Stimulated activated memory B cell treated with anti-CD40 and anti-IgM and Interleukin-4, amounts not matched to agents 10 μg/mL and 1 μg/mL and 100 μg/mL, for 72 hours (primary cell): Measurements from ENCODE around the gene KRTAP17-1.
"Not testable (repeated sequence)": the region's sequence is repeated elsewhere in the genome, so short reads cannot be mapped to it uniquely, and the experiment has no call there.

Experiments
- ATAC-seq: fragments of 150-1000 bp; cut with Tn5 transposase; 2 replicates; pipeline ENCODE4 v1.10.0; 2021
- H3K27ac Mint-ChIP-seq: one replicate; pipeline ENCODE4 v1.8.0; 2022; ENCODE audit warnings: mild to moderate bottlenecking, mixed read lengths
- H3K27me3 Mint-ChIP-seq: one replicate; pipeline ENCODE4 v1.8.0; 2022; ENCODE audit warnings: mixed read lengths
- H3K36me3 Mint-ChIP-seq: one replicate; pipeline ENCODE4 v1.8.0; 2022; ENCODE audit warnings: mixed read lengths
- H3K4me1 Mint-ChIP-seq: one replicate; pipeline ENCODE4 v1.8.0; 2022; ENCODE audit warnings: mixed read lengths
- H3K4me3 Mint-ChIP-seq: one replicate; pipeline ENCODE4 v1.8.0; 2022; ENCODE audit warnings: mild to moderate bottlenecking, moderate library complexity, mixed read lengths
- H3K9me3 Mint-ChIP-seq: one replicate; pipeline ENCODE4 v1.8.0; 2022; ENCODE audit warnings: mixed read lengths

KRTAP17-1 gene

DNA sequence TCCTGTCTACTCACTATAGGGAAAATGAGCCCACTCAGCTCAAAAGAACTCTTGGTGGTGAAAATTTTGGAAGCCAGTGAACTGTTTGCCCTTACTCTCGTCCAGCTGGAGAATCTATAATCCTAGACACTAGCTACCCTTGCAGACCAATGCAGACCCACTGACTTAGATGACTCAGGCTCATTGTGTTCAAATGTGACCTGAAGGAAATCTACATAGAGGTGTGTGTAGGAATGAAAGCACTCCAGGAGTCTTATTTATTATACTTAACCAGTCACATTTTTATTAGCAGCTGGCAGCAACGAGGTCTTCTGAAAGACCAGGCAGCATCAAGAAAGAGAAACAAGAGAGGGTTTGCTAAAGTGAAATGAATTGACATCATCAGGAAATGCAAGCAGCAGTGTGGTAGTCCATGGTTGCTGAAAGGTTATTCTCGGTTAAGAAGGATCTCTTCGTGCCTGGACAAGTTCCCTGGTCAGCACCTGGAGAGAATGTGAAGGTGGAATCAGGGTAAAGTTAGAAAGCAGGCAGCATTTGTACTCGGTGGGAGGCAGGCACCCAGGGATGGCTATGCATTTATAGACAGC lies 14.2 kb downstream of the KRTAP17-1 start:
- peaks cover 6% of the 10 kb centered on the region for H3K4me1 Mint-ChIP-seq
- H3K27ac Mint-ChIP-seq, result no peak overlapping the region
- peaks cover 14% of the 10 kb centered on the region for H3K27me3 Mint-ChIP-seq
- no peak for ATAC-seq
- H3K36me3 Mint-ChIP-seq, result no peaks in the 10 kb centered on the region
- H3K9me3 Mint-ChIP-seq, result no peaks in the 10 kb centered on the region
- H3K4me3 Mint-ChIP-seq, result no peak overlapping the region

DNA sequence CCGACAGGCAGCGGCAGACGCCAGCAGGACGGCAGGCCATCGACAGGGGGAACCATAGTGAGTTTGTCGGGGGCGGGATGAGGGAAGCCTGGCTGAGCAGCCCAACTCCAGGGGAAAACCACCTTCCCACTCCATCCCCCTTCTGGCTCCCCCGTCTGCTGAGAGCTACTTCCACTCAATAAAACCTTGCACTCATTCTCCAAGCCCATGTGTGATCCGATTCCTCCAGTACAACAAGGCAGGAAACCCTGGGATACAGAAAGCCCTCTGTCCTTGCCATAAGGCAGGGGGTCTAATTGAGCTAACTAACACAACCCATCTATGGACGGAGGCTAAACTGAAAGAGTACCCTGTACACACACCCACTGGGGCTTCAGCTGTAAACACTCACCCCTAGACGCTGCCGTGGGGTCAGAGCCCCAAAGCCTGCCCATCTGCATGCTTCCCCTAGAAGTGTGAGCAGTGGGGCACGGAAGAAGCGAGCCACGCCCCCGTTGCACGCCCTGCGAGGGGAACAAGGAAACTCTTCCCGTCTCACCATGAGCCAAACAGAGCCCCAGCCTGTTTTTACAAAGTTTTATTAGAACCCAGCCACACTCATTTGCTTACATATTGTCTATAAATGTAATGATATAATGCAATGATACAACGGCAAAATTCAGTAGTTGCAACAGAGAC lies 16.9 kb downstream of the KRTAP17-1 start:
- Mint-ChIP-seq H3K9me3 (no peaks in the 10 kb centered on the region), H3K27ac (no peak overlapping the region), H3K27me3 (peaks cover 14% of the 10 kb centered on the region), H3K4me1 (peaks cover 2% of the 10 kb centered on the region), H3K4me3 (no peak overlapping the region), H3K36me3 (no peaks in the 10 kb centered on the region)
- no peak for ATAC-seq

GRCh38 chr17:41296846-41297245 lies 18.7 kb downstream of the KRTAP17-1 start:
- ATAC-seq, result no peak
- Mint-ChIP-seq H3K9me3 (no peaks in the 10 kb centered on the region), H3K27ac (no peak overlapping the region)

GRCh38 chr17:41294016-41294415 lies 21.5 kb downstream of the KRTAP17-1 start:
- Mint-ChIP-seq H3K27me3 (peaks cover 22% of the 10 kb centered on the region), H3K9me3 (no peaks in the 10 kb centered on the region), H3K36me3 (no peaks in the 10 kb centered on the region), H3K4me1 (peaks cover 2% of the 10 kb centered on the region), H3K4me3 (no peak overlapping the region), H3K27ac (no peak overlapping the region)
- no peak for ATAC-seq

More at GRCh38 chr17:41296846-41297245, 18.7 kb downstream of the KRTAP17-1 start:
- Mint-ChIP-seq H3K27me3 (peaks cover 23% of the 10 kb centered on the region), H3K4me1 (no peaks in the 10 kb centered on the region), H3K4me3 (no peak overlapping the region), H3K36me3 (no peaks in the 10 kb centered on the region)

GRCh38 chr17:41287050-41287449 lies 28.5 kb downstream of the KRTAP17-1 start:
- ATAC-seq, result no peak
- Mint-ChIP-seq H3K27me3 (peaks cover 14% of the 10 kb centered on the region), H3K36me3 (no peaks in the 10 kb centered on the region), H3K9me3 (no peaks in the 10 kb centered on the region), H3K4me3 (no peak overlapping the region), H3K4me1 (peaks cover 4% of the 10 kb centered on the region), H3K27ac (no peak overlapping the region)

DNA sequence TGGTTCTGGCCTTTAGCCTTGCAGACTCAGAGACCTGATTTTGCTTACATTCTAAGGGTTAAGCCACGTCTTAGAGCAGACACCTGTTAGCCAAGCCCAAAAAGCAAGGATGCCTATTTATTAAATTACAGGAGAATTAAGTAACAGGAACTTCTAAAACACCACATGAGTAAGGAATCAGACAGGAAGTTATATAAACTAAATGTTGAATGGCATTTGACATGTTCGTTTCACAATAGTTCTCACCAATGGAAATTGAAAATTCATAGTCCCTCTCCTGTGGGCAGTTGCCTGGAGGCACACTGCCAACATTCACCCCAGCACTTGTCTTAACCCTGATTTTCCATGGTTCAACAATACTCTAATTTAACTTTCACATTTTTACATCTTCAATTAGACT lies 31.0 kb downstream of the KRTAP17-1 start:
- Mint-ChIP-seq H3K27ac (no peak overlapping the region), H3K36me3 (no peaks in the 10 kb centered on the region), H3K4me1 (peaks cover 4% of the 10 kb centered on the region), H3K27me3 (peaks cover 9% of the 10 kb centered on the region), H3K9me3 (no peaks in the 10 kb centered on the region), H3K4me3 (no peak overlapping the region)
- no peak for ATAC-seq

DNA sequence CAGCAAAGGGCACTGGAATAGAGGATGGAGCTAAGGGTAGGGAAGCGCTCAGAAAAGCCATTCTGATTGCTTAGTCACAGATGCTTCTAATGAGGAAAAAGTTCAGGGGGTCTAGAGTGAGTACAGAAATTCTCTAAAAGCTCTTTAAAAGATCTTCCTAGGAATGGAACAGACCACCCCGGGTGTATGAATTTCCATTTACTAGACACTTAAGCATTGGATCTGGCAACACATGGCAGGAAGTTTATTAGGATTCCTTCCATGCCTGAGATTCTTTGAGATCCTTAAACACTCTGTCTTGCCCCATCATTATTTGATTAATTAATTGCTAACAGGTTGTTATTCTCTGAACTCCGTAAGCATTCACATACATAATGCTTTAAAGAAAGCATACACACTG lies 31.5 kb downstream of the KRTAP17-1 start:
- no peak overlapping the region for H3K4me3 Mint-ChIP-seq
- peaks cover 9% of the 10 kb centered on the region for H3K27me3 Mint-ChIP-seq
- peaks cover 3% of the 10 kb centered on the region for H3K4me1 Mint-ChIP-seq
- no peaks in the 10 kb centered on the region for H3K9me3 Mint-ChIP-seq
- no peak for ATAC-seq
- H3K27ac Mint-ChIP-seq, result no peak overlapping the region
- H3K36me3 Mint-ChIP-seq, result no peaks in the 10 kb centered on the region

DNA sequence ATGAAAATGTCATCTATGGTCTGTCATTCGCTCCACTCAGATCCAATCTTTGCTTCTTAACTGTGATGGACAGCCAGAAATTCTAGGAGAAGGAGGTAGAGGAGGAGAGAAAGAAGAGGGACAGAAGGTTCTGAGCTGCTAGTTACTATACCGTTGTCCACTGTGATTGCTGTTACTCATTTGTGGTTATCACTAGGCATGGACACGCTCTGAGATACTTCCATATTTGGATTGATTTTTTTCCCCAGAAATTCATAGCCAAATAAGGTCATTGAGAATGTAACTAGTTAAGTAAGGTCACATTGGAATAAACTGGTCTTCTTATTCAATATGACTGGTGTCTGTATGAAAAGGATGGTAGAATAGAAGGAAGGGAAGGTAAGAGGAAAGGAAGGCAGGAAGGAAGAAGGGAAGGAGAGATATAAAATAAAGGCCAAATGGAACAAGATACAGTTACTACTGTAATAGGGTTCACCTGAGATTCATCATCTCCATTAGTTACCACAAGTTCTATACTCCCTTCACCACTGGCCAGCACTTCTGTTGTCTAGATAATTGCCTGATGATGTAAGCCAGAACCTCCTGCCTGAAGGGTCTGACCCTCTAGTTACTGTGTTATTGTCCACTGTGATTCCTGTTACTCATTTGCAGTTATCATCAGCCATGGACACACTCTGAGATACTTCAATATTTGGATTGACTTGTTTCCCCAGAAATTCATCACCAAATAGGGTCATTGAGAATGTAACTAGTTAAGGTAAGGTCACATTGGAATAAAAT lies 37.1 kb downstream of the KRTAP17-1 start:
- no peaks in the 10 kb centered on the region for H3K9me3 Mint-ChIP-seq
- no peaks in the 10 kb centered on the region for H3K36me3 Mint-ChIP-seq
- peaks cover 22% of the 10 kb centered on the region for H3K27me3 Mint-ChIP-seq
- no peak overlapping the region for H3K27ac Mint-ChIP-seq
- H3K4me1 Mint-ChIP-seq, result no peaks in the 10 kb centered on the region
- no peak overlapping the region for H3K4me3 Mint-ChIP-seq
- no peak for ATAC-seq

GRCh38 chr17:41275648-41276190 lies 39.8 kb downstream of the KRTAP17-1 start, which contains the start of gene KRTAP9-7:
Gene KRTAP9-7, plus strand, starts transcription at chr17:41275698. Its CDS starts 0 bp downstream, at chr17:41275698.
- not testable (repeated sequence) for H3K9me3 Mint-ChIP-seq, H3K36me3 Mint-ChIP-seq, H3K27ac Mint-ChIP-seq, H3K4me3 Mint-ChIP-seq, H3K4me1 Mint-ChIP-seq, ATAC-seq
- peaks cover 24% of the 10 kb centered on the region for H3K27me3 Mint-ChIP-seq

GRCh38 chr17:41271858-41272257 lies 43.7 kb downstream of the KRTAP17-1 start:
- no peaks in the 10 kb centered on the region for H3K9me3 Mint-ChIP-seq
- peaks cover 40% of the 10 kb centered on the region for H3K27me3 Mint-ChIP-seq
- no peak overlapping the region for H3K27ac Mint-ChIP-seq
- H3K4me3 Mint-ChIP-seq, result no peak overlapping the region
- H3K36me3 Mint-ChIP-seq, result no peaks in the 10 kb centered on the region
- no peak for ATAC-seq
- no peaks in the 10 kb centered on the region for H3K4me1 Mint-ChIP-seq

- H3K4me1 Mint-ChIP-seq, H3K9me3 Mint-ChIP-seq, H3K4me3 Mint-ChIP-seq, H3K27ac Mint-ChIP-seq, H3K36me3 Mint-ChIP-seq, ATAC-seq: not testable (repeated sequence)
- peaks cover 40% of the 10 kb centered on the region for H3K27me3 Mint-ChIP-seq
Observed at GRCh38 chr17:41271323-41271722, 44.2 kb downstream of the KRTAP17-1 start.

- no peak for ATAC-seq
- Mint-ChIP-seq H3K9me3 (peaks cover 3% of the 10 kb centered on the region), H3K4me3 (no peak overlapping the region)
Observed at GRCh38 chr17:41267711-41268110, 47.8 kb downstream of the KRTAP17-1 start.

GRCh38 chr17:41265078-41265477 lies 50.4 kb downstream of the KRTAP17-1 start, which contains the start of gene KRTAP9-6:
Gene KRTAP9-6, plus strand, starts transcription at chr17:41265378. Its CDS starts 0 bp downstream, at chr17:41265378.
- no peak within 1 kb of the TSS for H3K27ac Mint-ChIP-seq
- no peak within 1 kb of the TSS for H3K4me3 Mint-ChIP-seq
- no peak for ATAC-seq
- no peaks in the 10 kb centered on the region for H3K36me3 Mint-ChIP-seq
- no peaks in the 10 kb centered on the region for H3K4me1 Mint-ChIP-seq
- H3K27me3 Mint-ChIP-seq, result peaks cover 54% of the 10 kb centered on the region
- peaks cover 3% of the 10 kb centered on the region for H3K9me3 Mint-ChIP-seq

More at GRCh38 chr17:41267711-41268110, 47.8 kb downstream of the KRTAP17-1 start:
- Mint-ChIP-seq H3K27me3 (peaks cover 51% of the 10 kb centered on the region), H3K27ac (no peak overlapping the region), H3K36me3 (no peaks in the 10 kb centered on the region), H3K4me1 (no peaks in the 10 kb centered on the region)
